Glomerular endothelial cell (primary cell): ENCODE measurements around the gene ZMYND8. TPM values are rescaled to one million over a fixed set of nuclear protein-coding genes. Genes with fewer than 3 reads are reported as not detected.

Experiments used
- DNase-seq: peaks from one replicate; pipeline ENCODE4 v3.0.0-alpha.2; 2011; ENCODE audit warnings: low read depth, low spot score; ENCODE audit errors: extremely low read depth
- total RNA-seq: library from RNA; depleted of rRNA; stranded (reverse); fragments of >200 nt; gene quantifications from 2 replicates; pipeline ENCODE4 v1.2.3, GENCODE V29; 2015

The ZMYND8 gene
- total RNA-seq, 1 donor from 2014 or later, result 44.0 TPM

DNA sequence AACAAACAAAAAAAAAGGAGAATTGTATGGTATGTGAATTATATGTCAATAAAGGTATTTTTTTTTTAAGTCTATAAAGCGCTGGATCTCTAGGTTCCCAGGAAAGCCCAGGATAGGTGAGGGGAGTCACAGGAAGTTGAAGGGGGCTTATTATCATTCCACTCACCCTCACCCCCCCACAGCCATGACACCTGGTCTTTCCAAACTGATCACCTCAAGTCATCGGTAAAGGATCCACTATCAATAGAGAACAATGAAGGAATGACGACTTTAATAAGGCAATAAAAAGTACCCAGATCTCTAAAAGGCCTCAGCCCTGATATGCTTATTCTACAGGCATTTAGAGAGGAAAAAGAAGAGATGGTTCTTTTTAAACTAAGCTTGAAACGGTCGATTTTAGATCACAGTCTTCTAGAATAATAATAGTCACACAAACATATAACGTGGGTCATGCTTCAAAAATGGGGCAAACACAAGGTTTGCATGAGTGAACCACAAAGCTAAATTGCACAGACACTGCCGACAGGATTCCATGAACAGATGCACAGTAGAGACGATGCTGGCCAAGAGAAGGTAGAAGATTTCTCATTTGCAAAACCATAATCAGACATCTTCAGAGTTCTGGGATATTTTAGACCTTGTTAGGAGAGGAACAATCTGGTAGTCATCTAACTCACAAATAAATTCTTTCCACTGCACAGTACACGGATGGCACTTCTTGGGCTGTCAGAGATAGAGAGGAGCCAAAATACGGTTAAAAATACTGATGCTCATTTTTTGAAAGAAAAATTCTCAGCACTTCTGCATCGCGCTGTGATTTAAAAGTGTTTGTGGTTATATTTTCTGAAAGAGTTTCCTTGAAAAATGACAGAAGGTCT is 21.0 kb downstream of the ZMYND8 start:
- no peak for DNase-seq

- peak; percentile 97 for DNase-seq
Observed at GRCh38 chr20:47334022-47334551, 22.4 kb downstream of the ZMYND8 start.

DNA sequence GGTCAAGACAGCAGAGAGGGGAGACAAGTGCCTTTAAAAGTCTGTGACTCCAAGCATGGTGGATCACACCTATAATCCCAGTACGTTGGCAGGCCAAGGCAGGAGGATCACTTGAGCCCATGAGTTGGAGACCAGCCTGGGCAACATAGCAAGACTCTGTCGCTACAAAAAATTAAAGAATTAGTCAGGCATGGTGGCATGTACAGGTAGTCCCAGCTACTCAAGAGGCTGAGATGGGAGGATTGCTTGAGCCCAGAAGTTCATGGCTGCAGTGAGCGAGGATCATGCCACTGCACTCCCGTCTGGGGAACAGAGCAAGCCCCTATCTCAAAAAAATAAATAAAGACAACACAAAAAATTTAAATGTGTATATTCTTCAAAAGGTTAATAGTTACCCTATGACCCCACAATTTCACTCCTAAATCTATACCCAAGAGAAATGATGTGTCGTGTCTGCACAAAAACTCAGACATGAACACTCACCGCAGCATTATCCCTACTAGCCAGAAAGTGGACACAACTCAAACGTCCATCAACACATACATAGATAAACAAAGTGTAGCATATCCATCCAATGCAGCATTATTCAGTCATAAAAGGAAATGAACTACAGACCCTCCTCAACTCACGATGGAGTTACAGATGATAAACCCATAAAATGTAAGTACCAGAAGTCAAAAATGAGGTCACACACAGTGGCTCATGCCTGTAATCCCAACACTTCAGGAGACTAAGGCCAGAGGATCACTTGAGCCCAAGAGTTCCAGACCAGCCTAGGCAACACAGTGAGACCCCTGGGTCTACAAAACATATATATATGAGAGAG is 23.9 kb downstream of the ZMYND8 start:
- no peak for DNase-seq

- no peak for DNase-seq
Observed at GRCh38 chr20:47330933-47331708, 25.4 kb downstream of the ZMYND8 start.

GRCh38 chr20:47330071-47330470 is 26.4 kb downstream of the ZMYND8 start:
- no peak for DNase-seq

DNA sequence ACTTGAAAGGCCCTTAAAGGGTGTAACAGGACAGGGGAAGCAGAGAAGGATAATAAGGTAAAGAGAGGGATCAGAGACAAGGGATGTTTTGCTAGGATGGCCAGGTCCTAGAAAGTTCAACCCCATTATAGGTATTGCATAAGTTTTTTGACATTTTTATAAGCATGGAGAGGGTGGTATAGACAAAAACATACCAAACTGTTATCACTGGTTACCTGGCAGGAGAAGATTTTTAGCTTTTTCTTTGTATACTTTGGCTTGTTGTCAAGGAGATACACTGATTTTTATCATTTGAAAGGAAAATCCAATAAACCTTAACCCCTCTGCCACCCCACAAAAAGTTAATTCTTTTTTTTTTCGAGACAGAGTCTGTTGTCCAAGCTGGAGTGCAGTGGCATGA is 28.4 kb downstream of the ZMYND8 start:
- DNase-seq, result no peak

- DNase-seq, result no peak
Observed at GRCh38 chr20:47327711-47328110, 28.8 kb downstream of the ZMYND8 start.

- DNase-seq, result no peak
Observed at GRCh38 chr20:47326658-47327268, 29.7 kb downstream of the ZMYND8 start.

GRCh38 chr20:47325242-47325641 is 31.3 kb downstream of the ZMYND8 start:
- no peak for DNase-seq

DNA sequence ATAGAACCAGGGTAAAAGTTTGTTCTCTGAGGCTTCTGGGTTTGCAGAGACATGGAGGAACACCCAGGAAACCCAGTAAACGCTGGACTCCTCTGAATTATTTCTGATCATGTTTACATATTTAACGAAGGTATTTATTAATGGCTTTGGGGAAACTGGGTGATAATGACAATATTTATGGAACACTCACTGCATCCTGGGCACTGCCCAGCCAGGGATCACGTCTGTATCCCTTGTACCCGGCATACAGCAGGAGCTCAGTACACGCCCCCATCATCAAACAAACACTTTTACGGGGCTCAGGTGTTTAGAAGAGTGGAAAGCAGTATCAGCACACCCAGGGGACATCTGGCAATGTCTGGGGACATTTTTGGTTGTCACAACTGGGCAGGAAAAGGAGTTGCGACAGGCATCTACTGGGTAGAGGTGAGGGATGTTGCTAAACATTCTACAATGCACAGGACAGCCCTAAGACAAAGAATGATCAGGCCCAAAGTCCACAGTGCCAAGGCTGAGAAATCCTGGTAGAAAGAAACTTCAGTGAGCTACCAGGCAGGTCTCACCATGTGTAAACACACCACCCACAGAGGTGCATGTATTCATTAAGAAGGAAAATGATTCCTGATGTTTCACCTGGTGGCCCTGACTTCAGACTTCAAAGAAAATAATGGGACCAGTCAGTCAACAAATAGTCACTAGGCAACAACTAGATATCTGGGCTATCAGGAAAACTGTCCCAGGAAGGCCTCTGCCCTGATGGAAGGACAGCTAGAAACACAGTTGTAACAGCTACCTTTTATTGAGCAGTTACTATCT is 35.3 kb downstream of the ZMYND8 start:
- no peak for DNase-seq

DNA sequence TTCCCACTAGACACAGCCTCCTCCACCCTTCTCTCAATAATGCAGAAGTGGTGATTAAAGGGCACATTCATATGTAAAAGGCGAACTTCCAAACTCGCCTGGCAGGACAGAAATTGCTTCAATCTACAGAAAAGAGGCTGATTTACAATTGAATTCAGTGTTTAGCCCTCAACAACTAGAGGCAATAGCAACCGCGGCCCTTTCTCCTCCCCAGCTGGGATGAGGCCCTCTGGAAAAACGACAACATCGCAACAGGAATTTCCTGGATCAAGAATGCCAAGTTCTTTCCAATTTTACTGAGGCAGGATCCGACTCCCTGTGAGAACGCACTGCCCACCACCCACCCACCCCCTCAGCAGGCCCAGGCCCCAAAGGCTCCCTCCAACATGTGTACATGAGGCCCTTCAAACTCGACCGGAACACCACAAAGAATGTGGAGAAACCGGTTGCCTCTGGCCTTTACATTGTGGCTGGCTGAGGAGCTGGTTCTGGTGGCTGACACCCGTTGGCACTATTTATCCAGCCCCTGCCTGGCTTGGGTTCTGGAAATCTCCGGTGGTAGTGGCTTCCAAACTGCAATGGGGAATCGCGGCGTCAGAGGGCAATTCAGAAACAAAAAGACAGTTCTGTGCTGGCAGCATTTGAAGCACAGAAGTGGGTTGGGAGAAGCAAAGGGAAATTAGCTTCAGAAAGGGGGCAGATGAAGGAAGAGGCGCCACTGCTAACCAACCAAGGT is 36.8 kb downstream of the ZMYND8 start:
- DNase-seq, result no peak

GRCh38 chr20:47318586-47319516 is 37.6 kb downstream of the ZMYND8 start:
- no peak for DNase-seq

GRCh38 chr20:47318027-47318585 is 38.4 kb downstream of the ZMYND8 start:
- no peak for DNase-seq

DNA sequence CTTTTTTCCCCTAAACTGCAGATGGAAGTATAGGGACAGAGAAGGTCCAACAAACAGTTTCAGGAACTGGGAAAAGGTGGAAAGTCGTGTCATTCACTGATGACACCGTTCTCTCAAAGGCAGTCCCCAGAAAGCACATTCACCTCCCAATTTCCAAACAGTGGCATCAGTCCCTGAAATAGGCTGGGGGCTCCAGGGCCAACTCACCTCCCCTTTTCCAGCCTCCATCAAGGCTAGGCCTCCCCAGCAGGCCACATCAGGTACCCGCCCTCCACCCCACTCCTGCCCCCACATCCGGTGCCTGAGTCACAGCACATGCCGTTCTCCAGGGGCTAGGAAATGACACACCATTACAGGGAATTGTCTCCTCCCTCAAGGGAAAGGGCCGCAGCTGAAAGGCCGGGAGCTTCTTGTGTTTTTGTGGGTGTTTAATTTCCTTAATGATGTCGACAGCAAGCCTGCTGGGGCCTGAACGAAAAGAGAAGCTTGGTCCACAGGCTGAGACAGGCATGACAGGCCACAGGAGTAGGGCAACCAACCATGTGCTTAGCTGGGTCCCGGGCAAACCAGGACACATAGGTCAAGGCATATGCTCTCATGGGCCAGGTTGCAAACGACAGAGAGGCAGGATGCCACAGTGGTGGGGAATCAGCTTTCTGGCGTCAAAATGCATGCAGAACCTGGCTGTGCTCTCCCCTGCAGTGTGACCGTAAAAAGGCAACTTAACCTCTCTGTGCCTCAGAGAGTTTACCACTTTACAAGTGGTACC is 39.2 kb downstream of the ZMYND8 start:
- DNase-seq, result no peak

DNA sequence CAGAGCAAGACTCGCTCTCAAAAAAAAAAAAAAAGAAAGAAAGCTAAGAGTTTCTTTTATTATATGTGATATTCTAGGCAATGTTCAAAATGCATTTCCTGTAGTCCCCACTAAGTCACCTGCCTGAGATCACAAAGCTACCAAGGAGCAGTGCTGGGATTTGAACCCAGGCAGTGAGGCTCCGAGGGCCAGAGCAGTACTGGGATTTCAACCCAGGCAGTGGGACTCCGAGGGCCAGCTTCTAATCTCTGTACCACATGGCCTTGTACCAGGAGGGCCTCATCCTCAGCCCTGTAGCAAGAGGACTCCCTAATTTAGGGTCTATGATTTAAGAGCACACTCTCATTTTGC is 39.7 kb downstream of the ZMYND8 start:
- DNase-seq, result no peak

DNA sequence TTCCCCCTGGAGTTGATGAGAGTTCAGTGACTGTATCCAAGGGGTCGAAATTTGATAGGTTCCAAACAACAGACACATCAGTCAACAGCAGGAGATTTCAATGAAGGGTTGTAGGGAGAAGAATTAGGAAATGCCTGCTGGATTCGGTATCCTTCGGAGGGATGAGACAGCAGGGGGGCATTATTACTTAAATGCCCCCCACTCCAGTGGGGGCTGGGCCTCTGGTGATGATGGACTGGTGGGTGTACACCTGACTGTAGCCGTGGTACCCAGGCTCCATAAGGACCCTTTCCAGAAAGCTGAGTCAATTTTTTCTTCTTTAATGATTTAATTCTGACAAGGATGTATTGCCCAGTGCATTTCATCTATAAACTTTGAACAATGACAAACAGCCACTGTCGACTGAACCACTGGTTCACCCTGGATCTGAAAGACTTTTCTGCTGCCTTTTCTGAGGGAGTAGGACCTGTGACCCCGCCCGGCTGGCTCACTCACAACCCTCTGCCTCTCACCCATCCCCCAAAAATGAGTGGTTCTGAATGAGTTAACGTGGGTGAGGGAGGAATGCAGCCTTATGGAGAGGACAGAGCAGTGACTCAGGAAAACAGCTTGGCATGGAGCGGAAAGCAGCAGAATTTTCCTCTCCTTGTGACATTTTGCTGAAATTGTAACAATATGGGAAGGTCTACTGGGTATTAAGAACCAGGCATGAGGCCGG is 41.0 kb downstream of the ZMYND8 start:
- no peak for DNase-seq
